ENCODE data around the gene TOP3A. TPM values are rescaled to one million over a fixed set of nuclear protein-coding genes. Genes with fewer than 3 reads are reported as not detected.

The TOP3A gene
- total RNA-seq, 1 donor from 2014 or later: 70.7 TPM

GRCh38 chr17:18261659-18262058 is 53.1 kb downstream of the TOP3A start:
- H3K27ac Mint-ChIP-seq: peak overlapping the region; percentile 82
- no peak for DNase-seq (ENCODE audit: low spot score)
- H3K9me3 Mint-ChIP-seq: no peaks in the 10 kb centered on the region
- H3K4me1 Mint-ChIP-seq (ENCODE audit: low read depth): peaks cover 25% of the 10 kb centered on the region
- peak overlapping the region; percentile 82 for H3K4me3 Mint-ChIP-seq (ENCODE audit: low read depth)
- intact Hi-C loops (cut with micrococcal nuclease): loop anchor here (2.0 kb wide), 2 partner anchors 53 to 79 kb away; partner anchors contain the start of genes ALKBH5, SMCR8 and TOP3A
- no peaks in the 10 kb centered on the region for H3K27me3 Mint-ChIP-seq (ENCODE audit: low read depth)
- H3K36me3 Mint-ChIP-seq (ENCODE audit: low read depth): peaks cover 13% of the 10 kb centered on the region

- intact Hi-C loops (cut with micrococcal nuclease): loop anchor here (2.0 kb wide), 2 partner anchors 54 to 78 kb away; partner anchors contain the start of genes ALKBH5, SMCR8 and TOP3A
These were observed 53.7 kb downstream of the TOP3A start for GRCh38 chr17:18261146-18261515.

GRCh38 chr17:18260332-18261145 is 54.3 kb downstream of the TOP3A start, which contains the start of gene MIEF2:
TSS of gene MIEF2 (plus strand) at chr17:18260662. CDS start at chr17:18262721, 2,059 bp downstream.
- DNase-seq (ENCODE audit: low spot score): peak; percentile 89
- Mint-ChIP-seq H3K4me3 (ENCODE audit: low read depth) (peak within 1 kb of the TSS; percentile 82), H3K36me3 (ENCODE audit: low read depth) (peaks cover 24% of the 10 kb centered on the region), H3K27me3 (ENCODE audit: low read depth) (no peaks in the 10 kb centered on the region), H3K4me1 (ENCODE audit: low read depth) (peaks cover 25% of the 10 kb centered on the region), H3K27ac (peak within 1 kb of the TSS; percentile 82), H3K9me3 (no peaks in the 10 kb centered on the region)
- intact Hi-C loops (cut with micrococcal nuclease): loop anchor here (1.0 to 2.0 kb wide), 3 partner anchors 35 to 78 kb away; partner anchors contain the start of genes ALKBH5, LLGL1, SMCR8 and TOP3A

More at GRCh38 chr17:18261146-18261515, 53.7 kb downstream of the TOP3A start:
- H3K27ac Mint-ChIP-seq: peak overlapping the region; percentile 82
- H3K4me3 Mint-ChIP-seq (ENCODE audit: low read depth): peak overlapping the region; percentile 82
- H3K27me3 Mint-ChIP-seq (ENCODE audit: low read depth): no peaks in the 10 kb centered on the region
- peaks cover 25% of the 10 kb centered on the region for H3K4me1 Mint-ChIP-seq (ENCODE audit: low read depth)
- H3K36me3 Mint-ChIP-seq (ENCODE audit: low read depth): peaks cover 19% of the 10 kb centered on the region
- H3K9me3 Mint-ChIP-seq: no peaks in the 10 kb centered on the region
- DNase-seq (ENCODE audit: low spot score): no peak

- intact Hi-C loops (cut with micrococcal nuclease): loop anchor here (1.0 to 2.0 kb wide), 3 partner anchors 34 to 77 kb away; partner anchors contain the start of genes ALKBH5, LLGL1, SMCR8 and TOP3A
- no peaks in the 10 kb centered on the region for H3K27me3 Mint-ChIP-seq (ENCODE audit: low read depth)
These were observed 55.0 kb downstream of the TOP3A start for GRCh38 chr17:18259621-18260331.

GRCh38 chr17:18258356-18259038 is 56.3 kb downstream of the TOP3A start, which contains the start of gene FLII:
TSS of gene FLII (minus strand) at chr17:18258738. CDS start at chr17:18258690, 48 bp downstream.
- Mint-ChIP-seq H3K27ac (peak within 1 kb of the TSS; percentile 91), H3K36me3 (ENCODE audit: low read depth) (peaks cover 43% of the 10 kb centered on the region), H3K4me3 (ENCODE audit: low read depth) (peak within 1 kb of the TSS; percentile 100), H3K27me3 (ENCODE audit: low read depth) (no peaks in the 10 kb centered on the region), H3K4me1 (ENCODE audit: low read depth) (peaks cover 25% of the 10 kb centered on the region), H3K9me3 (no peaks in the 10 kb centered on the region)
- DNase-seq (ENCODE audit: low spot score): peak; percentile 42
- intact Hi-C loops (cut with micrococcal nuclease): no loop called here

More at GRCh38 chr17:18259621-18260331, 55.0 kb downstream of the TOP3A start:
- H3K36me3 Mint-ChIP-seq (ENCODE audit: low read depth): peaks cover 32% of the 10 kb centered on the region
- peaks cover 25% of the 10 kb centered on the region for H3K4me1 Mint-ChIP-seq (ENCODE audit: low read depth)
- no peaks in the 10 kb centered on the region for H3K9me3 Mint-ChIP-seq
- H3K4me3 Mint-ChIP-seq (ENCODE audit: low read depth): peak overlapping the region; percentile 82
- no peak for DNase-seq (ENCODE audit: low spot score)
- peak overlapping the region; percentile 75 for H3K27ac Mint-ChIP-seq

GRCh38 chr17:18257982-18258355 is 56.8 kb downstream of the TOP3A start:
- Mint-ChIP-seq H3K4me1 (ENCODE audit: low read depth) (peaks cover 25% of the 10 kb centered on the region), H3K36me3 (ENCODE audit: low read depth) (peaks cover 43% of the 10 kb centered on the region), H3K4me3 (ENCODE audit: low read depth) (peak overlapping the region; percentile 100), H3K9me3 (no peaks in the 10 kb centered on the region), H3K27me3 (ENCODE audit: low read depth) (no peaks in the 10 kb centered on the region), H3K27ac (peak overlapping the region; percentile 91)
- peak; percentile 42 for DNase-seq (ENCODE audit: low spot score)
- intact Hi-C loops (cut with micrococcal nuclease): no loop called here

GRCh38 chr17:18257268-18257981 is 57.4 kb downstream of the TOP3A start:
- Mint-ChIP-seq H3K9me3 (no peaks in the 10 kb centered on the region), H3K4me1 (ENCODE audit: low read depth) (peaks cover 25% of the 10 kb centered on the region), H3K27ac (peak overlapping the region; percentile 91), H3K36me3 (ENCODE audit: low read depth) (peaks cover 49% of the 10 kb centered on the region), H3K27me3 (ENCODE audit: low read depth) (no peaks in the 10 kb centered on the region), H3K4me3 (ENCODE audit: low read depth) (peak overlapping the region; percentile 100)
- DNase-seq (ENCODE audit: low spot score): no peak
- intact Hi-C loops (cut with micrococcal nuclease): no loop called here

- intact Hi-C loops (cut with micrococcal nuclease): no loop called here
- no peaks in the 10 kb centered on the region for H3K9me3 Mint-ChIP-seq
- peak overlapping the region; percentile 100 for H3K4me3 Mint-ChIP-seq (ENCODE audit: low read depth)
- H3K27ac Mint-ChIP-seq: peak overlapping the region; percentile 22
- DNase-seq (ENCODE audit: low spot score): no peak
- H3K4me1 Mint-ChIP-seq (ENCODE audit: low read depth): peaks cover 21% of the 10 kb centered on the region
- H3K36me3 Mint-ChIP-seq (ENCODE audit: low read depth): peaks cover 52% of the 10 kb centered on the region
- H3K27me3 Mint-ChIP-seq (ENCODE audit: low read depth): no peaks in the 10 kb centered on the region
These were observed 58.0 kb downstream of the TOP3A start for GRCh38 chr17:18256776-18257175.

GRCh38 chr17:18256351-18256750 is 58.4 kb downstream of the TOP3A start:
- H3K36me3 Mint-ChIP-seq (ENCODE audit: low read depth): peaks cover 56% of the 10 kb centered on the region
- no peak overlapping the region for H3K27ac Mint-ChIP-seq
- H3K4me1 Mint-ChIP-seq (ENCODE audit: low read depth): peaks cover 18% of the 10 kb centered on the region
- intact Hi-C loops (cut with micrococcal nuclease): no loop called here
- H3K9me3 Mint-ChIP-seq: no peaks in the 10 kb centered on the region
- H3K27me3 Mint-ChIP-seq (ENCODE audit: low read depth): no peaks in the 10 kb centered on the region
- no peak overlapping the region for H3K4me3 Mint-ChIP-seq (ENCODE audit: low read depth)
- DNase-seq (ENCODE audit: low spot score): no peak

GRCh38 chr17:18254888-18255649 is 59.7 kb downstream of the TOP3A start:
- H3K36me3 Mint-ChIP-seq (ENCODE audit: low read depth): peaks cover 67% of the 10 kb centered on the region
- H3K9me3 Mint-ChIP-seq: no peaks in the 10 kb centered on the region
- H3K27ac Mint-ChIP-seq: no peak overlapping the region
- H3K4me1 Mint-ChIP-seq (ENCODE audit: low read depth): peaks cover 16% of the 10 kb centered on the region
- intact Hi-C loops (cut with micrococcal nuclease): no loop called here
- H3K27me3 Mint-ChIP-seq (ENCODE audit: low read depth): no peaks in the 10 kb centered on the region
- DNase-seq (ENCODE audit: low spot score): no peak
- no peak overlapping the region for H3K4me3 Mint-ChIP-seq (ENCODE audit: low read depth)
